Activated naive CD4-positive, alpha-beta T cell treated with anti-CD3 and anti-CD28 coated beads, Interleukin-2, amount 50 U/mL, for 72 hours (primary cell): ENCODE measurements around the gene GEMIN8. TPM values are rescaled to one million over a fixed set of nuclear protein-coding genes. Genes with fewer than 3 reads are reported as not detected.

ENCODE experiments used
- ATAC-seq, 2 donors: fragments of 150-1000 bp; cut with Tn5 transposase; 2 replicates each; pipeline ENCODE4 v1.10.0; 2021; ENCODE audit warnings: mild to moderate bottlenecking in 2 of 2, moderate library complexity in 2 of 2
- DNase-seq, 2 donors: peaks; one replicate each; pipeline ENCODE4 v3.0.0; 2021 to 2022; ENCODE audit warnings: low spot score in 2 of 2
- H3K27ac Mint-ChIP-seq, 2 donors: one replicate each; pipeline ENCODE4 v1.8.0; 2022; ENCODE audit warnings: mild to moderate bottlenecking in 2 of 2, mixed read lengths in 2 of 2
- H3K36me3 Mint-ChIP-seq, 2 donors: one replicate each; pipeline ENCODE4 v1.8.0; 2022; ENCODE audit warnings: mixed read lengths in 2 of 2
- H3K9me3 Mint-ChIP-seq, 2 donors: one replicate each; pipeline ENCODE4 v1.8.0; 2022; ENCODE audit warnings: mixed read lengths in 2 of 2
- total RNA-seq, 2 donors: library from RNA; stranded (reverse); gene quantifications; one replicate each; pipeline ENCODE4 v1.2.3, GENCODE V29; 2022

Gene GEMIN8
- total RNA-seq, 2 donors from 2014 or later = 5.5 to 14.7 TPM

DNA sequence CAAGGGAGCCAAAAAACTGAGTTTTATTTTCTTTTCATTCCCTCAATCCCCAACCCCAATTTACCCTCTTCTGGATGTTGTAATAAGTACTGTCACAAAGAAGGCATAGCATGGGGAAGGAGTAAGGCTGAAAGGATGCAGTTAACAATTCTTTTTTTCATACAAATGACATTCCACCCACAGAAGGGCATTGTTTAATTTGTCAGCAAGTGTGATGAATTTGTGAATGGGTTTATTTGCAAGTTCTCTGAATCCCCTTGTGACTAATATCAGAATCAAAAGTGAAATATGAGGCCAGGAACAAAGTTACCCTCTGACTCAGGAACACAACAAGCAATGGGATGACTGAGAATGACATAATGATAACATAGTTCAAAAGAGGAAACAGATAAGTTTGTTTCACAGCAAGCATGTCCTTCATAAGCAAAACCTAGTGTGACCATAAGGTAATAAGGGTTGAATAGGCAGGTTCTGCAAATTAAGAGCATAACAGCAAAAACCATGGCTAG lies 2.1 kb downstream of the GEMIN8 start:
- H3K27ac Mint-ChIP-seq = peak overlapping the region; percentile 55 to 91
- no peaks in the 10 kb centered on the region for H3K9me3 Mint-ChIP-seq
- H3K36me3 Mint-ChIP-seq = no peaks in the 10 kb centered on the region
- ATAC-seq (peak; percentile 42 to 64), DNase-seq (no peak)

DNA sequence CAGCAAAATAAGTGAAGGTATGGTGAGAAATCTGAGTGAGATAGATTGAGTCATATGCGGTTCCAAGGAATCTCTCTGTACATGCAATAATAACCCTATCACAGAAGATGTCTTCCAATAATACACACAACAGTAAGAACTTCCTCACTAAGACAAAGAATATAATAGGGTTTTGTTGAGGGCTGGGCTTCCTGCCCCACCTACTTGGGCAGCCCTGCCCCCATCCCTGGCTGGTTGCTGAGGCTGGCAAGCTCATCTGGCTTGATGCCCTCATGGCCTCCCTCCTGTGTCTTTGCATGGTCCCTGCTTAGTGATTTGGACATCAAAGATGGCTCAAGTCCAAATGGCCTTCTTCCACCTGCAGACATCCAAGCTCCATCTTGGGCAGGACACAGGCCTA lies 2.7 kb downstream of the GEMIN8 start:
- H3K36me3 Mint-ChIP-seq = no peaks in the 10 kb centered on the region
- no peaks in the 10 kb centered on the region for H3K9me3 Mint-ChIP-seq
- no peak for DNase-seq
- H3K27ac Mint-ChIP-seq = peak overlapping the region; percentile 25 to 55
- no peak for ATAC-seq

DNA sequence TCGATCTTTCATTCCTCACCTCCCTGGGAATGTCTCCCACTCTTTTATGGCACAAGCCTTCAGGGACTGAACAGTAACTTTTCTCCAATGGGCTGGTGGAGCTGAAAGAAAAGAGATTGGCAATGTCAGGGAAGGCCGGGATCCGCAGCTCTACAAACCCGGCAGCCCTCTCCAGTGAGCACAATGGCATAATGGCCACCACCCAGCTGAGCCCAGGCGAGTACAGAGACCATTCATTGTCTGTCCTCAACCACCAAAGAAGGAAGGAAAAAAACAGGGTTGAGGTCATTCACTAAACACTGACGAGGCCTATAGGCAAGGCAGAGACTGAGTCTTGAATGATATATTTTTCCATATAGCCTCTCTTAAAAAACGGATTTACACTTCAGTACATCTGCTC lies 3.6 kb downstream of the GEMIN8 start:
- ATAC-seq (no peak), DNase-seq (no peak)
- Mint-ChIP-seq H3K27ac (no peak overlapping the region), H3K36me3 (no peaks in the 10 kb centered on the region), H3K9me3 (no peaks in the 10 kb centered on the region)

DNA sequence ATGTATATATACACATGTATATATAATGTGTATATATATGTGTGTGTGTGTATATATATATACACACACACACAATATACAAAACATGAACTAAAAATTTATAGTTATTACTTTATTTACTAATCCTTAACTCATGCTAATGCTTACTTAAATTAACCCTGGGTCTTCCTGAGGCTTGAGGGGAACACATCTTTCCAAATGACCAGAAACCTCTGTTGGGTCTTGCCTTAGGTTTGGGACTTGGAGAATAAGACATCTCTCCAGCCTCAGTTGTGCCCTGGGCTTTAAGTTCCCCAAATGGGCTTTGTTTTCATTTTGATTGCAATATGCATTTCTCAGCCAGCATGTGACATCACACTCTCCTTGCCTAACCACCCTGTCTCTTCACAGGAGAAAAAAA lies 7.7 kb downstream of the GEMIN8 start:
- no peak for ATAC-seq
- H3K27ac Mint-ChIP-seq = no peak overlapping the region
- no peak for DNase-seq
- H3K36me3 Mint-ChIP-seq = no peaks in the 10 kb centered on the region
- H3K9me3 Mint-ChIP-seq = no peaks in the 10 kb centered on the region

DNA sequence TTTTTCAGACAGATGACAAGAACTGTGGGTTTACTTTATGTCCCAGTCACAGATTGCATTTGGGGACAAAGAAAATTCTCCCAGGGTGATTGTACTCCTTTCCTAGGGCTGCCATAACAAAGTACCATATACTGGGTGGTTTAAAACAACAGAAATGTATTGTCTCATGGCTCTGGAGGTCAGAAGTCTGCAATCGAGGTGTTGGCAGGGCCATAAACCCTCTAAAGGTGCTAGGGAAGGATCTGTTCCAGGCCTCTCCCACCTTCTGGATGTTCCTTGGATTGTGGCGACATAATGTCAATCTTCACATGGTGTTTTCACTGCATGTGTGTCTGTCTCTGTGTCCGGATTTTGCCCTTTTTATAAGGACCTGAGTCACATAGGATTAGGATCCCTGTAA lies 12.3 kb downstream of the GEMIN8 start:
- no peak for DNase-seq
- Mint-ChIP-seq H3K9me3 (no peaks in the 10 kb centered on the region), H3K36me3 (peaks cover 8 to 13% of the 10 kb centered on the region in 2 donors), H3K27ac (no peak overlapping the region)
- ATAC-seq = no peak

DNA sequence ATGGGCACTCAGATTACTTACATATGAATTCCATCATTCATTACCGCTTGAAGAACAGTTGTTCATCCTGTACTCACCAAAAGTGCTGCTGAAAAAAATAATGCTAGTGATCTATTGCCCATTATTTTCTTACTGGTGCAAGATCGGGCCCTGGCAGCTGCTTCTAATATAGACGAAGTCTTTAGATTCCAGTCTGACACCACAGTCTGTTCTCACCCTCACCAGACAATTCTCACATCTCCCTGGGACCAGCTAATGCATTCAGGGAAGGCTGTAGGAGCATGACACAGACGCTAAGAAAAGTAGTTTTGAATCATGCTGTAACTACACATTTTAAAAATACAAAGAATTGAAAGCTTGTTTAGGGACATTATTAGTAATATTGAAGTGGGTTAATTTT lies 13.8 kb downstream of the GEMIN8 start:
- no peak overlapping the region for H3K27ac Mint-ChIP-seq
- DNase-seq = no peak
- H3K9me3 Mint-ChIP-seq = no peaks in the 10 kb centered on the region
- peak in 1 of 2 donors; percentile 24 for ATAC-seq
- H3K36me3 Mint-ChIP-seq = peaks cover 8 to 13% of the 10 kb centered on the region in 2 donors

DNA sequence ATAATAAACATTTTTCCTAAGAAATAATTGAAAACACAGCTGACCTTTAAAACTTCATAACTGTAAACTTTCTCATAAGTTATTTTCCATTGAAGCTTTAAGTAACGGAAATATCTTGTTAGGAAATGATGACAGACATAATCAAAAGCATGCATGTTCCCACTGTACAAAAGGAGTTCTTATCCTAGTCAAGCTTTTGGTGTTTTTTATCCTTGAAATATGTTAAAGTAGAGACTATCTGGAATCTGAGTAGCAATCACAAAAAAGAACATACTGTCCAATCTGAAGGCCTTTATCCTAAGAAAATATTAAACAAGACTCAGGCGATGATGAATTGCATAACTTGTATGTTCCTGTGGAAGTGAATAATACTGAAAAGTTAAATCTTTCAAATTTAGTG lies 14.4 kb downstream of the GEMIN8 start:
- ATAC-seq (no peak), DNase-seq (no peak)
- Mint-ChIP-seq H3K36me3 (peaks cover 8 to 13% of the 10 kb centered on the region in 2 donors), H3K27ac (no peak overlapping the region), H3K9me3 (no peaks in the 10 kb centered on the region)

DNA sequence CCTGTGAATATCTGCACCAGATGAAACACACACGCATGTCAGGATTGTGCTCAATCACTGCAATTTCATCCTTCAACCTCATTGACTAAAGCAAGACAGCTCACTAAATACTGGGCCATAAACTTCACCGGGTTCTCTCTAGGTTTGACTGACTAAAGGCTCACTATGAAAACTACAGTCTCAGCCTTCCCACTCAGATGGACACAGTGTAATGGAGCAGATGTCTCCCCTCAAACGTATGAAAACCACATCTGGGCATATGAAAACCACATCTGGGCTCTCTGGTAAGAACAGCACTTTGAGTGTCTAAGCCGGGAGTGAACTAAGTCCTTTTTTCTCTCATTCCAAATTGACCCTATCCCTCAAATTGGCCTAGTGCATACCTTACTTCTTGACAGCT lies 15.2 kb downstream of the GEMIN8 start:
- H3K9me3 Mint-ChIP-seq = no peaks in the 10 kb centered on the region
- ATAC-seq (peak; percentile 37 to 52), DNase-seq (no peak)
- no peak overlapping the region for H3K27ac Mint-ChIP-seq
- H3K36me3 Mint-ChIP-seq = peaks cover 8 to 13% of the 10 kb centered on the region in 2 donors

DNA sequence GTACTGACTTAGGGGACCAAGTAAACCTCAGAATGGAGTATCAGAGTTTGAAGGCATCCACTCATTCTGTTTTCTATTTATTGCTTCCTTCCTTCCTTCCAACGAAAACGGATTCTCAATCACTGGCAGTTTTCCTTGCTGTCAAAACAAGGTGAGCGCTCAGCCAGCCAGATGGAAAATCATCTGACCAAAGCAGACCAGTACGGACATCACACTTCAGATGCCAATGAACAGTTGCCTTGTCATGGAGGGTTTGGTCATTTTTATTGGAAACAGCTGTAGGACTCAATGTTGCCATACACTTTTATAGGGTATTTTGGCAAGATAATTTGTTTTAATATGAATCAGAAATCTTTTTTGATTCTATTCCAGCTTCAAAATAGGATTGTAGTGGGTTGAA lies 16.6 kb downstream of the GEMIN8 start:
- Mint-ChIP-seq H3K36me3 (peaks cover 14 to 19% of the 10 kb centered on the region in 2 donors), H3K9me3 (no peaks in the 10 kb centered on the region), H3K27ac (no peak overlapping the region)
- DNase-seq (no peak), ATAC-seq (no peak)

DNA sequence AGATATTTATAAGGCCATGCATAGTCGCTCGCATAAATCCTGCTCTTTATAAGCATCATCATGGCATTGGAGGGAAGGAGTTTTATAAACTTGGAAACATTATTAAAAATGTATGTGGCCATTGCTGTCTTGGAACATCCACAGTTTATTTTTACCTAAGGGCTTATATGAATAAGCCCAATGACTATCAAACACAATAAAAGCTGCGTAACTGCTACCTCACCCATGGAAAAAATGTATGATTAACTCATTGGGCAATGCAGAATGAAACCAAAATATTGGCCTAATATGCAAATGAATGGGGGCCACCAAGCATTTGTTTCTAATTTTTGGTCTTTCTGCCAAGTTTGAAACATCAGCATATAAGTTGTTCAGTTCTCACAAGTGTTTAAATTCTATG lies 19.1 kb downstream of the GEMIN8 start:
- no peak for ATAC-seq

DNA sequence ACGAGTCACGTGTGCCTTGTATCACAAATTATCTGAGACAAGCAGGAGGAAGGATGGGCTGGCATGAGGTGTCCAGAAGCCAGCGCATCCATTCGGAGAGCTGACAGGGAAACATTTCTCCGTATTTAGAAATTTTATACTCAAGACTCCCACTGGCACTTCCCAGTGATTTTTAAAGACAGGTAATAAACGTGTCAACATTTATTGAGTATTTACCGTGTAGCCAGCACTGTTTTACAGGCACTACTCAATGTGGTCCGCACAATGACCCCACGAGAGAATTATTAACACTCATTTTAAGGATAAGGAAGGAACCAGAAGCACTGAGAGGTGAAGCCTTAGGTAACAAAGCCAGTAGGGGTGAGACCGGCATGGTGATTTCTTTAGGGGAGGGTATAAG lies 23.2 kb downstream of the GEMIN8 start:
- ATAC-seq = no peak
- Mint-ChIP-seq H3K27ac (no peak overlapping the region), H3K36me3 (peaks cover 7 to 16% of the 10 kb centered on the region in 2 donors), H3K9me3 (no peaks in the 10 kb centered on the region)
- no peak for DNase-seq

More for the DNA sequence above, 19.1 kb downstream of the GEMIN8 start:
- H3K27ac Mint-ChIP-seq = no peak overlapping the region
- no peaks in the 10 kb centered on the region for H3K9me3 Mint-ChIP-seq
- DNase-seq = no peak
- peaks cover 20 to 24% of the 10 kb centered on the region in 2 donors for H3K36me3 Mint-ChIP-seq

DNA sequence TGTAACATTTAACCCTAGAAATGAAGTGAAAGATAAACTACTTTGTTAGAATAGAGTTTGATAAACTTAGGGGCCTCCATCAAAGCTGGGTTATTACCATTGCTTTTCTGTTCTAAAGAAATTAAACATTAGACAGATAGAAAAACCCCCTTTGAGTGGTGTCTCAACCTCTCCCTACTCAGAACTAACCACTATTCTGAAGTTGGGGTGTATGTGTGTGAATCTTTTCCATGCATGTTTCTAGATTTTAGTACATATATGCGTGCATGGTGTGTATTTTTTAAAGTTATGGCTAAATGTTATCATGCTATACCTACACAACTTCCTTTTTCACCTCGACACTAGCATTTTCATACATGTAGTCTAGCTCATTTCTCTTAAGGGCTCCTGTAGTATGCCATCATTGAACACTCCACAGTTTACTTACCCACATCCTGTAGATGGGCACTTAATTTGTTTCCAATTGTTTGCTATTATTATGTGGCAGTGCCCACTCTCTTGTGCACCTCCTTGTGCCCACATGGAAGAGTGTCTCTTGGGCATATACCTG lies 25.7 kb downstream of the GEMIN8 start:
- no peaks in the 10 kb centered on the region for H3K9me3 Mint-ChIP-seq
- H3K36me3 Mint-ChIP-seq = peaks cover 7 to 16% of the 10 kb centered on the region in 2 donors
- no peak overlapping the region for H3K27ac Mint-ChIP-seq
- DNase-seq (no peak), ATAC-seq (peak; percentile 45 to 83)

DNA sequence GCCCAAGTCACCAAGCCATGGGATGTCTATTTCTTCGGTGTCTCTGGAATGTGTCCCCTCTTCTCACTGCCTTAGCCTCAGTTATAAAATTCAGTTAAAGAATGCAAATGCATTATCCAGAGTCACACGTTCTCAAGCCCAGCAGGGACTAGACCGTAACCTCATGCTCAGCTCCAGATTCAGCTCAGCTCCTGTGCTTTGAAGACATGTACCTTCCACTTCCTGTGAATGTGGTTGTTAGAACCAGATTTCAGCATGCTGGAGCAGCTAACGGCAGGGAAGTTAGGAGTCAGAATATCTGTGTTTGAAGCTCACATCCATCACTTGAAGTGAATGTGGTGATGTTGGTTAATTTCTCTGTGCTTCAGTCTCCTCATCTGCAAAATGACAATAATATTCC lies 26.7 kb downstream of the GEMIN8 start:
- ATAC-seq = no peak
- H3K27ac Mint-ChIP-seq = peak overlapping the region in 1 of 2 donors; percentile 63
- no peaks in the 10 kb centered on the region for H3K9me3 Mint-ChIP-seq
- DNase-seq = no peak
- peaks cover 0 to 10% of the 10 kb centered on the region in 2 donors for H3K36me3 Mint-ChIP-seq

DNA sequence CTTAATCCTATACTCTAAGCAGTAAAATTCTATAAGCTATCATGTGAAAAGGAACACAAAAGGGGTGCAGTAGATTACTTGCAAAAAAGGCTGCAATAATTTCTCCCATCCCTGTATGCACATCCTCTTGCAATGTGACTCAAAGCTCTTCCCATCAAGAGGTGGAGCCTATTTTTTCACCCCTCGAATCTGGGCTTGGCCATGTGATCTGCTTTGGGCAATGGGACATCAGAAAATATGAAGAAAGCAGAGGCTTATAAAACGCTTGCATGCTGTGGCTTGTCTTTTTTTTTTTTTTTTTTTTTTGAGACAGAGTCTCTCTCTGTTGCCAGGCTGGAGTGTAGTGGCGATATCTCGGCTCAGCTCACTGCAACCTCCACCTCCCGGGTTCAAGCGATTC lies 33.0 kb downstream of the GEMIN8 start:
- no peaks in the 10 kb centered on the region for H3K9me3 Mint-ChIP-seq
- H3K36me3 Mint-ChIP-seq = no peaks in the 10 kb centered on the region
- DNase-seq = no peak
- no peak for ATAC-seq
- H3K27ac Mint-ChIP-seq = no peak overlapping the region

DNA sequence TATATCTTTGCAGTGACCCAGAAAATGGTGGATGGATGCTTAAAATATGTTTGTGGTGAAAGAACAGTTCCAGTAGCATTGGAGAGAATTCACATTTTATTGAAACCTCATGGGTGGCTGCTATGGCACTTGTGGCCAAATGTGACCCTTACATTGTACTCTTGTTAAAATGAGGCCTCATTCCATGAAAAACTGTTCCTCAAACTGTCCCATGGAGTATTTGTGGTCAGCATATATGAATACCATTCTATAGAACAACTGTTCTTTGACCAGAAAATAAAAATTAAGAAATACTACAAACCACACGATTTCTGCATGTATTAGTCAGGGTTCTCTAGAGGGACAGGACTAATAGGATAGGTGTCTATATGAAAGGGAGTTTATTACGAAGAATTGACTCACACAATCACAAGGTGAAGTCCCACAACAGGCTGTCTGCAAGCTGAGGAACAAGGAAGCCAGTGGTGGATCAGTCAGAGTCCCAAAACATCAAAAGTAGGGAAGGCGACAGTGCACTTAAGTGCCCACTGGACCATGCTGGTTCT lies 35.1 kb downstream of the GEMIN8 start:
- no peak for DNase-seq
- ATAC-seq = no peak
- no peaks in the 10 kb centered on the region for H3K9me3 Mint-ChIP-seq
- H3K27ac Mint-ChIP-seq = no peak overlapping the region
- H3K36me3 Mint-ChIP-seq = no peaks in the 10 kb centered on the region

DNA sequence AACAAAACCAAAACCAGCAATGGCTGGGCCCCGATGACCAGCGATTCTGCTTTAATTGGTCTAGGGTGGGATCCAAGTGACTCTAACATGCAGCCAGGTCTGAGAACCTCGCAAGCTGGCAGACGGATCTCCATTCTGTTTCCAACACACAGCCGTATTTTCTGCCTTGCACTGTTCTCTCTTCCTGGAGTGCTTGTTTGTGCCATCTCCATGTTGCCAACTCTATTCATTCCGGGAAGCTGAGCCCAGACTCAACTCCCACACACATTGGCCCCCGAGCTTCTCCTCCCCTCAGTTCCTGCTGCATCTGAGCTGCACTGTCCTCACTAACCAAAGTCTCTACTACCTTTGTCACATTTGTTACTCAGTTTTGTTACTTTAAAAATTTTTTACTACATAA lies 35.6 kb downstream of the GEMIN8 start:
- Mint-ChIP-seq H3K36me3 (no peaks in the 10 kb centered on the region), H3K27ac (no peak overlapping the region), H3K9me3 (no peaks in the 10 kb centered on the region)
- ATAC-seq (no peak), DNase-seq (no peak)

DNA sequence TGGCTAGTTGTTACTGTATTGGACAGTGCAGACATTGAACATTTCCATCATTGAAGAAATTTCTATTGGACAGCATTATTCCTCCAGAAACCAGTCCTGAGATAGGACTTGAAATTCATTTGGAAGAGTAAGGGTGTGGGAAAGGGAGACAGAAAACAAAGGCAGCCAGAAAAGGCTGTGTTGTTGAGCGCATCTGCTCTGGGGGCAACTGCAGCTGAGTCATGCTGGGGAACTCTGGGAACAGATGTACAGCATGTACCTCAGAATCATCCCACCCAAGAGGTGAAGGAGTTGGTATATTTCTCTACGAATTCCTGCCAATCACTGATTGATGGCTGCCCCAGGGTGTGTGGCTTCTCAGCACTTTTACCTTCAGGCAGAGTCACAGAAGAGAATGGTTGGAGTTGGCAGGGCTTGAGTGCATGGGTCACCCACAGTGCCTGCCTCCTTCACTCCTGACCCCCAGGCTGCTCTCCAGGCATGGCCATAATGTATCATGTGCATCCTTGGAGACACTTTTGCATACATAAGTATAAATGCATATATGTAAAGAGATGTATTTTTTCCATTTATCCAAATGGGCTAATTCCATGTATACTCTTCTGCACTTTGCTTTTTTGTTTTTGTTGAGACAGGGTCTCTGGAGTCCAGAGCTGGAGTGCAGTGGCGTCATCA lies 39.4 kb downstream of the GEMIN8 start:
- no peaks in the 10 kb centered on the region for H3K36me3 Mint-ChIP-seq
- H3K27ac Mint-ChIP-seq = no peak overlapping the region
- DNase-seq (no peak), ATAC-seq (no peak)
- no peaks in the 10 kb centered on the region for H3K9me3 Mint-ChIP-seq
